Activated naive CD4-positive, alpha-beta T cell treated with anti-CD3 and anti-CD28 coated beads for 36 hours (primary cell): Measurements from ENCODE around the gene NHEJ1. TPM values are rescaled to one million over a fixed set of nuclear protein-coding genes. Genes with fewer than 3 reads are reported as not detected.

Experiments used
- CTCF ChIA-PET: fragments of 350-600 bp; sonication (Branson Sonifier 250); formaldehyde crosslinking; loops from one replicate; lab custom pipeline; 2021; ENCODE audit warnings: antibody characterized with exemption; lab: Charles Lee
- DNase-seq: peaks from one replicate; pipeline ENCODE4 v3.0.0-alpha.2; 2020
- H3K27ac Mint-ChIP-seq: one replicate; pipeline ENCODE4 v1.8.0; 2021; ENCODE audit warnings: mild to moderate bottlenecking, mixed read lengths
- H3K27me3 Mint-ChIP-seq: one replicate; pipeline ENCODE4 v1.8.0; 2021; ENCODE audit warnings: low read depth, mixed read lengths
- H3K36me3 Mint-ChIP-seq: one replicate; pipeline ENCODE4 v1.8.0; 2021; ENCODE audit warnings: low read depth, mixed read lengths
- H3K4me1 Mint-ChIP-seq: one replicate; pipeline ENCODE4 v1.8.0; 2021; ENCODE audit warnings: low read depth, mixed read lengths
- H3K4me3 Mint-ChIP-seq: one replicate; pipeline ENCODE4 v1.8.0; 2021; ENCODE audit warnings: mild to moderate bottlenecking, moderate library complexity, mixed read lengths
- H3K9me3 Mint-ChIP-seq: one replicate; pipeline ENCODE4 v1.8.0; 2021; ENCODE audit warnings: mixed read lengths
- intact Hi-C: fragments of 100-400 bp; cut with micrococcal nuclease; formaldehyde crosslinking; loops from one replicate; pipeline ENCODE4 v1.15.1; 2023
- total RNA-seq, 2 experiments: library from RNA; stranded (reverse); gene quantifications; one replicate each; pipeline ENCODE4 v1.2.3, GENCODE V29; 2021

Gene NHEJ1
- total RNA-seq, 2 experiments from 2014 or later, result 24.4 to 26.6 TPM

- Mint-ChIP-seq H3K4me1 (no peaks in the 10 kb centered on the region), H3K36me3 (peaks cover 7% of the 10 kb centered on the region), H3K4me3 (no peak overlapping the region), H3K9me3 (no peaks in the 10 kb centered on the region), H3K27ac (no peak overlapping the region), H3K27me3 (no peaks in the 10 kb centered on the region)
- intact Hi-C loops, result no loop called here
- no peak for DNase-seq
- CTCF ChIA-PET, result interaction anchor here (1.0 kb wide), 1 partner anchor 20 kb away, joined by 3 read pairs; no protein-coding TSS in a partner anchor
Measured at GRCh38 chr2:219078951-219079350, 81.7 kb downstream of the NHEJ1 start.

DNA sequence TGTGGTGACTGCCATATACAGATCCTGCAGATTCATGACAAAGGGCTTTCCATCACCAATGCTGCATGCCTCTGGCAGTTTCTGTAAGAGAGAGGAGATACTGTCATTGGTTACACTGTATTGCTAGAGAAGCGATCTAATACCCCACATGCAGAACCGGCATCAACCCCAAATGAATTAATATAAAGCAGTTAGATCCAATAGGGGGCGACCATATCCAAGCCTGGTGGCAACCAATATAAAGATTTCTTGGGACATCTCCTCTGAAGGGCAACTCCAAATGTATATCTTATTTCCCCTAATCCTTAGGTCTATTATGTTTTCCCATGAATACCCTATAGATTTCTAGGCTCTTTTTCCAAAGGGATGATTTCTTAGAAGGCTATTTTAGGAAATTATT is 82.5 kb downstream of the NHEJ1 start:
- H3K4me3 Mint-ChIP-seq, result no peak overlapping the region
- intact Hi-C loops, result no loop called here
- CTCF ChIA-PET, result interaction anchor here (0.6 to 0.8 kb wide), 3 partner anchors 20 to 287 kb away, joined by 3 read pairs; no protein-coding TSS in a partner anchor
- DNase-seq, result no peak
- H3K27ac Mint-ChIP-seq, result no peak overlapping the region
- no peaks in the 10 kb centered on the region for H3K9me3 Mint-ChIP-seq
- H3K36me3 Mint-ChIP-seq, result peaks cover 7% of the 10 kb centered on the region
- H3K27me3 Mint-ChIP-seq, result no peaks in the 10 kb centered on the region
- H3K4me1 Mint-ChIP-seq, result no peaks in the 10 kb centered on the region

- peaks cover 9% of the 10 kb centered on the region for H3K36me3 Mint-ChIP-seq
- CTCF ChIA-PET, result interaction anchor here (0.7 to 8.7 kb wide), 5 partner anchors 10 to 124 kb away, joined by 3 to 64 read pairs (median 4); no protein-coding TSS in a partner anchor
- no peak for DNase-seq
- H3K4me3 Mint-ChIP-seq, result no peak overlapping the region
- no peak overlapping the region for H3K27ac Mint-ChIP-seq
- intact Hi-C loops, result no loop called here
- no peaks in the 10 kb centered on the region for H3K27me3 Mint-ChIP-seq
- no peaks in the 10 kb centered on the region for H3K9me3 Mint-ChIP-seq
- H3K4me1 Mint-ChIP-seq, result no peaks in the 10 kb centered on the region
Measured at GRCh38 chr2:219076253-219076652, 84.4 kb downstream of the NHEJ1 start.

- no peak overlapping the region for H3K27ac Mint-ChIP-seq
- H3K4me1 Mint-ChIP-seq, result no peaks in the 10 kb centered on the region
- DNase-seq, result peak; percentile 30
- H3K27me3 Mint-ChIP-seq, result no peaks in the 10 kb centered on the region
- intact Hi-C loops, result loop anchor here (1.0 kb wide), 1 partner anchor 46 kb away; no protein-coding TSS in a partner anchor
- CTCF ChIA-PET, result interaction anchor here (0.6 to 8.7 kb wide), 22 partner anchors 8 to 243 kb away, joined by 3 to 64 read pairs (median 4); partner anchors contain the start of genes IHH and SLC23A3
- H3K9me3 Mint-ChIP-seq, result no peaks in the 10 kb centered on the region
- peaks cover 9% of the 10 kb centered on the region for H3K36me3 Mint-ChIP-seq
- no peak overlapping the region for H3K4me3 Mint-ChIP-seq
Measured at GRCh38 chr2:219073413-219074129, 87.0 kb downstream of the NHEJ1 start.

DNA sequence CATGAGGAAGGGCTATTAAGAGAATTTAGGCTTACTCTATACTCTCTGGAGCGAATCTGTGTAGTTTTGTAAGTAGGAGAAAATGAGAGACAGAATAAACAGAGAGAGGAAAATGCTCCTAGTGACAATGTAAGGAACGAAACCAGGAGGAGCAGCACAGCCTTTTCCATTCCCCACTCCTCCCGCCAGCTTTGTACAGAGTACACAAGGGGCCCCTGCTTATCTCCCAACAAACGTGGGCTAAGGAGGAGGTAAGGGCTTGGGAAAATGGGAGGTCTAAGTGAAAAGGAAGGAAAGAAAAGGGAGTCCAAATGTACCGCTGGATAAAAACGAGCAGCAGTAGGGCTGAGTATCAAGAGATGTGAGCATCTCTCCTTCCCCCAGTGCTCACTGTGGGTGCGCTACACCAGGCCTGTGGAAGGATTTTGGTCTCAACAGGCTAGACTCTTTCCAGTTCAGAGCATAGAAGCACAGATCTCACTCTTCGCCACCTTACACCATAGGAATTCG is 87.8 kb downstream of the NHEJ1 start:
- no peaks in the 10 kb centered on the region for H3K9me3 Mint-ChIP-seq
- intact Hi-C loops, result loop anchor here (1.0 kb wide), 1 partner anchor 47 kb away; no protein-coding TSS in a partner anchor
- H3K4me1 Mint-ChIP-seq, result no peaks in the 10 kb centered on the region
- H3K4me3 Mint-ChIP-seq, result no peak overlapping the region
- H3K27me3 Mint-ChIP-seq, result no peaks in the 10 kb centered on the region
- H3K36me3 Mint-ChIP-seq, result peaks cover 9% of the 10 kb centered on the region
- no peak for DNase-seq
- CTCF ChIA-PET, result interaction anchor here (0.7 to 8.7 kb wide), 24 partner anchors 9 to 281 kb away, joined by 3 to 64 read pairs (median 4); partner anchors contain the start of genes IHH and SLC23A3
- H3K27ac Mint-ChIP-seq, result no peak overlapping the region

DNA sequence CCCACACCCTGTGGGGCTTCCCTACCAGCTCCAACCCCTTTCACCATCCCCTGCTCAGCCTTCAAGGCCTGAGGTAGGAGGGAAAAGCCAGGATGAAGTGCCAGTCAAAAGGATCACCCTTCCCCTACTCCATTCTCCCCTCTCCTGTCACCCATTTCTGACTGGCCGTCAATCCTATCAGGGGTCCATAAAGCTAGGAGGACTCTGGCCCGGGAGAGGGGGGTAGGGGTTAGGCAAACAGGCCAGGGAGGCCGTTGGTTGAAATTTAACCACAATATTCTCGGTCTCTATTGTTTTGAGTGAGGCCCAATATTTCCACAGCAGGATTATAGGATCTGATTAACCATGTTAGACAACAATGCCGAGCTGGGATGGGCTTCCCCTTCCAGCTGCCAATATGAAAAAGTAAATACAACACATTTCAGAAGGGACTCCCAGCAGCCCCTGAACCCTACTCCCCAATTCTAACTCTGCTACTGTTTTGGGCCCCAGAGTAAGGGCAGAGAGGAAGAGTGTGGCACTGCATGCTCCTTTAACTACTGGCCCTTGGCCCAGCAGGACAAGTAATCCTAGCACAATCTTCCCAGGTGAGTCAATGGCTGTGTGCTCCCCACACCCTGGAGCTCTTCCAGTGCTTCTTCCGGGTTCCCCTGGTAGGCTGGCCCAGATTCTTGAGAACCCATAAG is 89.3 kb downstream of the NHEJ1 start:
- Mint-ChIP-seq H3K4me3 (no peak overlapping the region), H3K4me1 (no peaks in the 10 kb centered on the region), H3K9me3 (no peaks in the 10 kb centered on the region), H3K27me3 (no peaks in the 10 kb centered on the region), H3K36me3 (peaks cover 2% of the 10 kb centered on the region), H3K27ac (no peak overlapping the region)
- DNase-seq, result no peak
- intact Hi-C loops, result no loop called here
- CTCF ChIA-PET, result interaction anchor here (0.6 to 8.7 kb wide), 15 partner anchors 8 to 339 kb away, joined by 3 to 64 read pairs (median 4); partner anchors contain the start of gene IHH

DNA sequence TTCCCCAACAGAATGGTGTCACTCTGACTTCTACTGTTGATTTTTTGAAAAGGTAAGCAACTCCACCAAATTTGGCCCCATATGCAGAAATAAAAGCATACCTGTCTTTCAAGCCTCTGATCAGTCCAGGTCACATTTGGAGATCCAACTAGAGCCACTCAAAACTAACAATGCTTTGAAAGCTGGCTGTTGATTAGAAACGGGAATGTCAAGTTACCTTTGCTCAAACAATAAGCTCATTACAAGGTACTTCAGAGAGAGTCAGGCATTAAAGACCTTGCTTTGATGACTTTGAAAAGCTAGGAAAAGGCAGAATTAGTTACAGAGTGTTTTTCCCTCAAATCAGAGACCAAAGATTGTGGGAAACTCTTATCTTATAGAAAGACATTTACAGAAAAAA is 95.1 kb downstream of the NHEJ1 start:
- Mint-ChIP-seq H3K4me1 (no peaks in the 10 kb centered on the region), H3K4me3 (no peak overlapping the region), H3K27ac (no peak overlapping the region), H3K9me3 (no peaks in the 10 kb centered on the region), H3K27me3 (peaks cover 21% of the 10 kb centered on the region), H3K36me3 (no peaks in the 10 kb centered on the region)
- CTCF ChIA-PET, result interaction anchor here (0.6 to 1.6 kb wide), 9 partner anchors 8 to 89 kb away, joined by 3 to 5 read pairs (median 3); no protein-coding TSS in a partner anchor
- DNase-seq, result no peak
- intact Hi-C loops, result no loop called here

- CTCF ChIA-PET, result interaction anchor here (0.7 to 8.4 kb wide), 7 partner anchors 13 to 108 kb away, joined by 3 to 118 read pairs (median 3); partner anchors contain the start of gene NHEJ1
- DNase-seq, result no peak
- Mint-ChIP-seq H3K4me1 (peaks cover 18% of the 10 kb centered on the region), H3K4me3 (no peak overlapping the region), H3K9me3 (no peaks in the 10 kb centered on the region), H3K27ac (no peak overlapping the region), H3K27me3 (peaks cover 47% of the 10 kb centered on the region), H3K36me3 (no peaks in the 10 kb centered on the region)
- intact Hi-C loops, result no loop called here
Measured at GRCh38 chr2:219062081-219062480, 98.5 kb downstream of the NHEJ1 start.

DNA sequence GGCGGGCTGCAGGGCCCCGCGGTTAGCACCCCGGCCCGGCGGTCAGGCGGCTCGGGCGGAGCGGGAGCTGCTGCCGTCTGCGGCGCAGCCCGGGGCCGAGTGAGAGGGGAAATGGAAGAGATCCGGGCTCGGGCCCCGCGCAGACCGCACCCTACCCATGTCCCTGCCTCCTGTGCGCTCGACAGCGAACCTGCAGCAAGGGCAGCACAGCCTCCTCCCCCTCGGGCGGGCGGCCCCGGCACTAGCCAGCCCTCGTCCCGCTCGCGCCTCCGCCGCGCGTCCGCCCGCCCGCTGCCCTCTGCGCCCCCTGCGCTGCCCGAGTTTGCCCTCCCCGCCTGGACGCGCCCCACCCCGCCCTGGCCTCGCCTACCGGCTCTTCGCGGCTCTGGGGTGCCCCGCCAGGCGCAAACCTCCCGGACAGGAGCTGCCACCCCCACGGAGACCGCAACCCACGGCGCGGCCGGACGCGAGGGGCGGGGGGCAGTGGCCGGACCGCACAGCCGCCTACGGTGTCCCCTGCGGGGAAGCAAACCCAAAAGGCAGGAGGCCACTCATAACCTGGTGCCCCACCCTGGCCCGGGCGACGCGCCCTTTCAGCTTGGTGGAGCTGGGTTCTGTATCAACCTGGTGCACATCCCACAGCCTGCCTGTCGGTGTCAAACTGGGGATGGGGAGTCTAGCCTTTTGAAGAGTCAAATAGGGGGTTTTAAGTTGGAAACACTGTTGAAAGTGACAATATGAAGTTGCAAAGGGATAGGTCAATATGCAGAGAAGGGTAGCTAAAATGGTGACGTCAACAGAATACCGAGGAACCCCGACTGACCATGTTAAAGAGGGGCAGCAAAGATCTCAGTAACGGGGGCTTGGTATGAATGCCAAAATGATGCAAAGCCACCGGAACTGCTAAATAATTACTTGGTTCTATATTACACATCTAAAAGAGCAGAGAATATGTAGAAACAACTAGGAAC is 99.5 kb downstream of the NHEJ1 start, which contains the start of gene IHH:
Gene IHH (minus strand): TSS at position 101 of the 971 bp plus-strand sequence. CDS start 454 bp downstream, outside the sequence.
- H3K27me3 Mint-ChIP-seq, result peaks cover 53% of the 10 kb centered on the region
- intact Hi-C loops, result no loop called here
- CTCF ChIA-PET, result interaction anchor here (0.6 to 8.4 kb wide), 8 partner anchors 11 to 459 kb away, joined by 3 to 118 read pairs (median 4); partner anchors contain the start of gene NHEJ1
- no peaks in the 10 kb centered on the region for H3K9me3 Mint-ChIP-seq
- no peaks in the 10 kb centered on the region for H3K36me3 Mint-ChIP-seq
- no peak within 1 kb of the TSS for H3K27ac Mint-ChIP-seq
- peak within 1 kb of the TSS; percentile 27 for H3K4me3 Mint-ChIP-seq
- DNase-seq, result no peak
- peaks cover 18% of the 10 kb centered on the region for H3K4me1 Mint-ChIP-seq

DNA sequence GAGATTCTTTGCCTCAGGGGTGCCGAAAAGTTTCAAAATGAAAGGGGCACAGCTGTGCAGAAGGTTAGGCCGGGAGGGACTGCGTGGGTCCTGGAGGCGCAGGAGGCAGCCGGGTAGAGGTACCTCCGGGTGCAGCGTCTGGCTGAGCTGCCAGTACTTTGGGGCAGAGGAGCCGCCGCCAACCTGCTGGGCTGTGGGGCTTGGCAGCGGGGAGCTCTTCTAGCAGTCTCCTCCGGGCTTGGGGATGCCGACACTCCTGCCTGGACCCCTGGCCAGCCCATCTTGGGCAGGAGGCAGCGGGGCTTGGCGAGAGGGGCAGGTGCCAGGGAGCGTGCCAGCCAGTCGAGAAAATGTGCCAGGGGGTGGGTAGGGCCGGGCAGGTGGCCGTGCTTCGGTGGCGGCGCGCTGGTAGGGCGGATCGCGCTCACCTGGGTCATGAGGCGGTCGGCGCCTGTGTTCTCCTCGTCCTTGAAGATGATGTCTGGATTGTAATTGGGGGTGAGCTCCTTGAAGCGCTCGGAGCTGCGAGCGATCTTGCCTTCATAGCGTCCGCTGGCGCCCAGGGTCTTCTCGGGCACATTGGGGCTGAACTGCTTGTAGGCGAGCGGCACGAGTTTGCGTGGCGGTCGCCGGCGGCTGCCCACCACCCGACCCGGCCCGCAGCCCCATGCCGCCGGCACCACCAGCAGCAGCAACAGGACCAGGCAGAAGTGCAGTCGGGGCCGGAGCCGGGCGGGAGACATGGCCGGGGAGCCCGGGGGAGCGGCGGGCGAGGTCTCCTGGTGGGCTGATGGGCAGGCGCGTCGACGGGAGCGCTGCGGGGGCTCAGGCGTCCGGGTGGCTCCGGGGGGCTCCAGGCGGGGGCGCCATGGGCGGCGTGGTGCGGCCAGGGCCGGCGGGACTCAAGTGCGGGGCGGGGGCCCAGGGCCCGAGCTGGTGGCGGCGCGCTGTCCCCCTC is 100.6 kb downstream of the NHEJ1 start:
- intact Hi-C loops, result loop anchor here (5.0 kb wide), 1 partner anchor 63 kb away; no protein-coding TSS in a partner anchor
- Mint-ChIP-seq H3K27ac (no peak overlapping the region), H3K36me3 (no peaks in the 10 kb centered on the region), H3K4me1 (peaks cover 18% of the 10 kb centered on the region), H3K4me3 (peak overlapping the region; percentile 27), H3K27me3 (peaks cover 58% of the 10 kb centered on the region), H3K9me3 (no peaks in the 10 kb centered on the region)
- DNase-seq, result no peak
- CTCF ChIA-PET, result interaction anchor here (0.6 to 8.4 kb wide), 14 partner anchors 12 to 162 kb away, joined by 3 to 118 read pairs (median 8); partner anchors contain the start of gene NHEJ1
